ENCODE data around the gene KANSL1L. TPM values are rescaled to one million over a fixed set of nuclear protein-coding genes. Genes with fewer than 3 reads are reported as not detected.

KANSL1L gene
- polyA plus RNA-seq, 2 of the 4 experiments (the other 2 are of a cell fraction) = 1.0 to 2.7 TPM

- DNase-seq (ENCODE audit: low read depth in 1 of 2, low spot score in 1 of 2) (peak; percentile 73 to 94), ATAC-seq (peak; percentile 99 to 100), FAIRE-seq (no peak)
- H3K4me3 ChIP-seq = peak within 1 kb of the TSS; percentile 74
- H3K9me3 ChIP-seq = no peaks in the 10 kb centered on the region
- CTCF ChIA-PET = no interaction called here
- H3K4me2 ChIP-seq = peak within 1 kb of the TSS; percentile 84
- H3K27ac ChIP-seq = peak within 1 kb of the TSS; percentile 80 to 92
- peaks cover 20% of the 10 kb centered on the region; the same call in 2 of the 3 replicates for H3K4me1 ChIP-seq
- WGBS (ENCODE audit: missing lambda C conversion rate) = 2% methylated on average over 27 of the region's 58 CpGs
- peak; percentile 61 for TF ChIP-seq POLR2A (IDR thresholded peaks at IDR 0.05; ENCODE audit: low read length)
- peak; percentile 70 for TF ChIP-seq KDM5A (IDR thresholded peaks at IDR 0.05)
- TF ChIP-seq, protein P1, sequence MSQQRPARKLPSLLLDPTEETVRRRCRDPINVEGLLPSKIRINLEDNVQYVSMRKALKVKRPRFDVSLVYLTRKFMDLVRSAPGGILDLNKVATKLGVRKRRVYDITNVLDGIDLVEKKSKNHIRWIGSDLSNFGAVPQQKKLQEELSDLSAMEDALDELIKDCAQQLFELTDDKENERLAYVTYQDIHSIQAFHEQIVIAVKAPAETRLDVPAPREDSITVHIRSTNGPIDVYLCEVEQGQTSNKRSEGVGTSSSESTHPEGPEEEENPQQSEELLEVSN (IDR thresholded peaks at IDR 0.05; ENCODE audit: borderline replicate concordance, low read depth) = peak; percentile 73
- TF ChIP-seq EP300 (IDR thresholded peaks at IDR 0.05) = no peak
- TF ChIP-seq, protein P2, sequence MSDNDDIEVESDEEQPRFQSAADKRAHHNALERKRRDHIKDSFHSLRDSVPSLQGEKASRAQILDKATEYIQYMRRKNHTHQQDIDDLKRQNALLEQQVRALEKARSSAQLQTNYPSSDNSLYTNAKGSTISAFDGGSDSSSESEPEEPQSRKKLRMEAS (IDR thresholded peaks at IDR 0.05) = peak; percentile 88
- TF ChIP-seq USF2 (IDR thresholded peaks at IDR 0.05) = 0 out of 2 replicates have a peak, but pooled peaks have one; percentile 12
- TF ChIP-seq JUN (IDR thresholded peaks at IDR 0.05) = peak in 1 of 2 experiments; percentile 67; a peak in 2 of 5 replicates
- peak; percentile 62; the same call in 1 of the 2 replicates for TF ChIP-seq KDM1A (IDR thresholded peaks at IDR 0.05; ENCODE audit: low read depth)
- TF ChIP-seq, protein P3, sequence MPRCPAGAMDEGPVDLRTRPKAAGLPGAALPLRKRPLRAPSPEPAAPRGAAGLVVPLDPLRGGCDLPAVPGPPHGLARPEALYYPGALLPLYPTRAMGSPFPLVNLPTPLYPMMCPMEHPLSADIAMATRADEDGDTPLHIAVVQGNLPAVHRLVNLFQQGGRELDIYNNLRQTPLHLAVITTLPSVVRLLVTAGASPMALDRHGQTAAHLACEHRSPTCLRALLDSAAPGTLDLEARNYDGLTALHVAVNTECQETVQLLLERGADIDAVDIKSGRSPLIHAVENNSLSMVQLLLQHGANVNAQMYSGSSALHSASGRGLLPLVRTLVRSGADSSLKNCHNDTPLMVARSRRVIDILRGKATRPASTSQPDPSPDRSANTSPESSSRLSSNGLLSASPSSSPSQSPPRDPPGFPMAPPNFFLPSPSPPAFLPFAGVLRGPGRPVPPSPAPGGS (IDR thresholded peaks at IDR 0.05) = peak; percentile 41; the same call in 2 of the 3 replicates
- TF ChIP-seq PHF8 (IDR thresholded peaks at IDR 0.05; ENCODE audit: borderline replicate concordance, low read depth) = peak; percentile 86; the same call in 1 of the 2 replicates
- TF ChIP-seq FOSL2 (IDR thresholded peaks at IDR 0.05) = no peak
- no peak for TF ChIP-seq FOSL2 (CRISPR knock-in tag; IDR thresholded peaks at IDR 0.05)
- TF ChIP-seq HOXA7 (CRISPR knock-in tag; IDR thresholded peaks at IDR 0.05) = no peak
- POLR2A ChIA-PET = no interaction called here
These were observed 168.8 kb downstream of the KANSL1L start, which contains the start of gene RPE for GRCh38 chr2:210002158-210003157. Gene RPE (plus strand): TSS chr2:210002638. CDS start chr2:210002662, 24 bp downstream.

DNA sequence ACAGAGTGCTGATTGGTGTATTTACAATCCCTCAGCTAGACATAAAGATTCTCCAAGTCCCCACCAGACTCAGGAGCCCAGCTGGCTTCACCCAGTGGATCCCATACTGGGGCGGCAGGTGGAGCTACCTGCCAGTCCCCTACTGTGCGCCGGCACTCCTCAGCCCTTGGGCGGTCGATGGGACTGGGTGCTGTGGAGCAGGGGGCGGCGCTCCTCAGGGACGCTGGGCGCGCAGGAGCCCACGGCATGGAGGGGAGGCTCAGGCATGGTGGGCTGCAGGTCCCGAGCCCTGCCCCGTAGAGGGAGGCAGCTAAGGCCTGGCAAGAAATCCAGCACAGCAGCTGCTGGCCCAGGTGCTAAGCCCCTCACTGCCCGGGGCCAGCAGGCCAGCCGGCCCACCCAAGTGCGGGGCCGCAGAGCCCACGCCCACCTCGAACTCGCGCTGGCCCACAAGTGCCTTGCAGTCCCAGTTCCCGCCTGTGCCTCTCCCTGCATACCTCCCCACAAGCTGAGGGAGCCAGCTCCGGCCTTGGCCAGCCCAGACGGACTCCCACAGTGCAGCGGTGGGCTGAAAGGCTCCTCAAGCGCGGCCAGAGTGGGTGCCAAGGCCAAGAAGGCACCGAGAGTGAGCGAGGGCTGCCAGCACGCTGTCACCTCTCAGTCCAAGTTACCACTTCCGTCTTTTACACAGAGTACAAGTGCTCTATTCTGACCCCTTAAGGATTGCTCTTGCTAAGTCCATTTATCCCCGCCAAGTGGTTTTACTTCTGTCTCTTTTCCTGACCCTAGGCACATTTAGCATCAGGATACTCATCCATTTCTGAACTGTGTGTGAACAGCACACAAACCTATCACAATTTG is 170.5 kb downstream of the KANSL1L start:
- Histone ChIP-seq H3K4me1 (peaks cover 17% of the 10 kb centered on the region; the same call in 2 of the 3 replicates), H3K4me2 (no peak overlapping the region), H3K4me3 (no peak overlapping the region), H3K27ac (no peak overlapping the region), H3K9me3 (no peaks in the 10 kb centered on the region)
- POLR2A ChIA-PET = no interaction called here
- no peak for ATAC-seq
- CTCF ChIA-PET = interaction anchor here (1.2 kb wide), 1 partner anchor 28 kb away, joined by 3 read pairs; no protein-coding TSS in a partner anchor
- no peak for DNase-seq (ENCODE audit: low read depth in 1 of 2, low spot score in 1 of 2)
- 96% methylated on average over 19 of the region's 32 CpGs for WGBS (ENCODE audit: missing lambda C conversion rate)
- no peak for FAIRE-seq
- no peak for TF ChIP-seq HOXA7 (CRISPR knock-in tag; IDR thresholded peaks at IDR 0.05)
- TF ChIP-seq CTCF (IDR thresholded peaks at IDR 0.05) = no peak
- no peak for TF ChIP-seq ELK1 (IDR thresholded peaks at IDR 0.05; ENCODE audit: low read depth, low read length)

Data from A549 (cell line).